ENCODE measurements around the gene TDRD3. TPM values are rescaled to one million over a fixed set of nuclear protein-coding genes. Genes with fewer than 3 reads are reported as not detected.

TDRD3 gene
- total and polyA plus RNA-seq, 2 donors (not counting 1 experiment from before 2014, with no cell fraction given), result 5.6 to 23.7 TPM

DNA sequence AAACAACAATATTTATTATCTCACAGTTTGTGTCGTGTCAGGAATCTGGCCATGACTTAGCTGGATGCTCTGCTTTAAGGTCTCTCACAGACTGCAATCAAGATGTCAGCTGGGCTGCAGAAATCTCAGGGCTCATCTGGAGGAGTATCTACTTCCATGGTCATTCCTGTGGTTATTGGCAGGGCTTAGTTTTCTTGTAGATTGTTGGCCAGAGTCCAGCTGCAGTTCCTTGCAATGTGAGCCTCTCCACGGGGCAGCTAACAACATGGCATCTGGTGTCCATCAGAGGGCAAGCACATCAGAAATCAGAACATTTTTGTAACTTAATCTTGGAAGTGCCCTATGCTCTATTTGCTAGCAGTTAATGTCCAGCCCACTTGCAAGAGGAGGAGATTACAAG, 45.7 kb upstream of the TDRD3 start:
- no peak overlapping the region for H3K9ac ChIP-seq (ENCODE audit: low read length)
- H3K27ac ChIP-seq (ENCODE audit: low read length in 2 of 2), result no peak overlapping the region
- no peak overlapping the region for H2AFZ ChIP-seq (ENCODE audit: insufficient read depth, low read depth, low read length, poor library complexity, severe bottlenecking)
- H3K27ac Mint-ChIP-seq, result no peak overlapping the region
- TF ChIP-seq EZH2 (IDR thresholded peaks at IDR 0.05; ENCODE audit: borderline replicate concordance, insufficient read depth, low read depth, low read length, poor library complexity, severe bottlenecking), result no peak
- TF ChIP-seq, protein P1, sequence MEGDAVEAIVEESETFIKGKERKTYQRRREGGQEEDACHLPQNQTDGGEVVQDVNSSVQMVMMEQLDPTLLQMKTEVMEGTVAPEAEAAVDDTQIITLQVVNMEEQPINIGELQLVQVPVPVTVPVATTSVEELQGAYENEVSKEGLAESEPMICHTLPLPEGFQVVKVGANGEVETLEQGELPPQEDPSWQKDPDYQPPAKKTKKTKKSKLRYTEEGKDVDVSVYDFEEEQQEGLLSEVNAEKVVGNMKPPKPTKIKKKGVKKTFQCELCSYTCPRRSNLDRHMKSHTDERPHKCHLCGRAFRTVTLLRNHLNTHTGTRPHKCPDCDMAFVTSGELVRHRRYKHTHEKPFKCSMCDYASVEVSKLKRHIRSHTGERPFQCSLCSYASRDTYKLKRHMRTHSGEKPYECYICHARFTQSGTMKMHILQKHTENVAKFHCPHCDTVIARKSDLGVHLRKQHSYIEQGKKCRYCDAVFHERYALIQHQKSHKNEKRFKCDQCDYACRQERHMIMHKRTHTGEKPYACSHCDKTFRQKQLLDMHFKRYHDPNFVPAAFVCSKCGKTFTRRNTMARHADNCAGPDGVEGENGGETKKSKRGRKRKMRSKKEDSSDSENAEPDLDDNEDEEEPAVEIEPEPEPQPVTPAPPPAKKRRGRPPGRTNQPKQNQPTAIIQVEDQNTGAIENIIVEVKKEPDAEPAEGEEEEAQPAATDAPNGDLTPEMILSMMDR (IDR thresholded peaks at IDR 0.05), result no peak
- H3K27me3 ChIP-seq (replicated peaks in 1 of 4; ENCODE audit: control extremely low read depth in 1 of 4, control insufficient read depth in 3 of 4, insufficient read depth in 4 of 4, low read length in 3 of 4), result peaks cover 0 to 9% (median 3%) of the 10 kb centered on the region in 4 experiments
- WGBS (ENCODE audit: insufficient coverage), result 100% methylated on average over 2 of the region's 2 CpGs
- H3K4me3 Mint-ChIP-seq, result no peak overlapping the region
- POLR2A ChIA-PET, result no interaction called here
- CTCF ChIA-PET, result no interaction called here
- no peaks in the 10 kb centered on the region for H3K4me1 Mint-ChIP-seq
- no peaks in the 10 kb centered on the region for H4K20me1 ChIP-seq (ENCODE audit: control insufficient read depth, insufficient read depth, low read length, poor library complexity, severe bottlenecking)
- H3K36me3 ChIP-seq (replicated peaks in 1 of 2; ENCODE audit: control extremely low read depth in 1 of 2, control insufficient read depth in 1 of 2, extremely low read depth in 1 of 2, insufficient read depth in 2 of 2, low read length in 1 of 2), result no peaks in the 10 kb centered on the region
- intact Hi-C loops (cut with micrococcal nuclease), result no loop called here
- ATAC-seq (ENCODE audit: low read depth) (no peak), DNase-seq (no peak)
- H3K79me2 ChIP-seq (ENCODE audit: control insufficient read depth, insufficient read depth, low read length), result no peaks in the 10 kb centered on the region
- H3K9me3 Mint-ChIP-seq (ENCODE audit: insufficient read depth), result no peaks in the 10 kb centered on the region
- H3K27me3 Mint-ChIP-seq, result peaks cover 35% of the 10 kb centered on the region
- H3K4me3 ChIP-seq (ENCODE audit: control extremely low read depth in 1 of 5, extremely low read depth in 1 of 5, insufficient read depth in 1 of 5, low read depth in 2 of 5, low read length in 4 of 5), result no peak overlapping the region
- no peaks in the 10 kb centered on the region for H3K9me3 ChIP-seq (ENCODE audit: control extremely low read depth in 1 of 3, control insufficient read depth in 2 of 3, insufficient read depth in 1 of 3, low read length in 2 of 3)
- no peak overlapping the region for H3K4me2 ChIP-seq (replicated peaks; ENCODE audit: low read depth, low read length, poor library complexity, severe bottlenecking)
- H3K4me1 ChIP-seq (ENCODE audit: control insufficient read depth in 2 of 2, insufficient read depth in 2 of 2, low read length in 2 of 2), result no peaks in the 10 kb centered on the region

DNA sequence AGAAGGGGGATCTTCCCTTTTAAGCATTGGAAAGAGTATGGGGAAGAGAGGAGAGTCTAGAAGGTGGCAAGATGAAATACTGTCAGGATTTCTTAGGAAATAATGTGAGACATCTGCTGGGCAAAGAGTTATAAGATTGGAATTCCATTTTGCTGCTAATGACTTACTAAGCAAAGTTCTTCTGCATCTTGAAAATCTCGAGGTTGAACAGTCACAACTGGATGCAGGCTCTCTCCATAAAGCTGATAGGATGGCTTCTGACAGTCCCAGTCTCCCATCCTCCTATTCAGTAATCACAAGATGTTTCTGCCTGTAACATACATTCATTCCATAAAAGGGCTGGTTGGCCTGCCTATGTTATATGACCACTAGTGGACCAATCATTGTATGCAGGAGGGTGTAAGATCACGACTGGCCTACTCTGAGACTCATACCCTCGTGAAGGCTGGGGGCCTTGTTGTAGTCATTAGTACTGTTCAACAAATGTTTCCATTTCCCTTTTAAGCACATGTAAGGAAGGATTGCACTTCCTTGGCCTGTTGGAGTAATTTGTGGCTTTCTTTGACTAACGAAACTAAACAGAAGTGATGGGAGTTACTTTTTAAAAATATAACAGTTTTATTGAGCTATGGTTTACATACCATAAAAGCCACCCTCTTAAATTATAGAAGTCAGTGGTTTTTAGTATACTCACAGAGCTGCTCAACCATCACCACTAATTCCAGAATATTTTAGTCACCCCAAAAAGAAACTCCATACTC, 45.0 kb upstream of the TDRD3 start:
- Histone ChIP-seq H2AFZ (ENCODE audit: insufficient read depth, low read depth, low read length, poor library complexity, severe bottlenecking) (no peak overlapping the region), H3K9ac (ENCODE audit: low read length) (no peak overlapping the region), H3K36me3 (replicated peaks in 1 of 2; ENCODE audit: control extremely low read depth in 1 of 2, control insufficient read depth in 1 of 2, extremely low read depth in 1 of 2, insufficient read depth in 2 of 2, low read length in 1 of 2) (no peaks in the 10 kb centered on the region), H3K4me3 (ENCODE audit: control extremely low read depth in 1 of 5, extremely low read depth in 1 of 5, insufficient read depth in 1 of 5, low read depth in 2 of 5, low read length in 4 of 5) (no peak overlapping the region), H3K27ac (ENCODE audit: low read length in 2 of 2) (no peak overlapping the region), H3K79me2 (ENCODE audit: control insufficient read depth, insufficient read depth, low read length) (no peaks in the 10 kb centered on the region), H4K20me1 (ENCODE audit: control insufficient read depth, insufficient read depth, low read length, poor library complexity, severe bottlenecking) (no peaks in the 10 kb centered on the region), H3K27me3 (replicated peaks in 1 of 4; ENCODE audit: control extremely low read depth in 1 of 4, control insufficient read depth in 3 of 4, insufficient read depth in 4 of 4, low read length in 3 of 4) (peaks cover 0 to 9% (median 3%) of the 10 kb centered on the region in 4 experiments), H3K9me3 (ENCODE audit: control extremely low read depth in 1 of 3, control insufficient read depth in 2 of 3, insufficient read depth in 1 of 3, low read length in 2 of 3) (no peaks in the 10 kb centered on the region), H3K4me1 (ENCODE audit: control insufficient read depth in 2 of 2, insufficient read depth in 2 of 2, low read length in 2 of 2) (no peaks in the 10 kb centered on the region), H3K4me2 (replicated peaks; ENCODE audit: low read depth, low read length, poor library complexity, severe bottlenecking) (no peak overlapping the region)
- 67% methylated on average over 1 of the region's 4 CpGs for WGBS (ENCODE audit: insufficient coverage)
- ChIA-PET CTCF (no interaction called here), POLR2A (no interaction called here)
- DNase-seq, result no peak
- no peaks in the 10 kb centered on the region for H3K9me3 Mint-ChIP-seq (ENCODE audit: insufficient read depth)
- no peak for ATAC-seq (ENCODE audit: low read depth)
- no peaks in the 10 kb centered on the region for H3K4me1 Mint-ChIP-seq
- peaks cover 35% of the 10 kb centered on the region for H3K27me3 Mint-ChIP-seq
- TF ChIP-seq, protein P1 (IDR thresholded peaks at IDR 0.05), result no peak
- H3K4me3 Mint-ChIP-seq, result no peak overlapping the region
- intact Hi-C loops (cut with micrococcal nuclease), result no loop called here
- H3K27ac Mint-ChIP-seq, result no peak overlapping the region

Measured in B cell (primary cell).